ENCODE data around the gene HSPB3.

HSPB3 gene

DNA sequence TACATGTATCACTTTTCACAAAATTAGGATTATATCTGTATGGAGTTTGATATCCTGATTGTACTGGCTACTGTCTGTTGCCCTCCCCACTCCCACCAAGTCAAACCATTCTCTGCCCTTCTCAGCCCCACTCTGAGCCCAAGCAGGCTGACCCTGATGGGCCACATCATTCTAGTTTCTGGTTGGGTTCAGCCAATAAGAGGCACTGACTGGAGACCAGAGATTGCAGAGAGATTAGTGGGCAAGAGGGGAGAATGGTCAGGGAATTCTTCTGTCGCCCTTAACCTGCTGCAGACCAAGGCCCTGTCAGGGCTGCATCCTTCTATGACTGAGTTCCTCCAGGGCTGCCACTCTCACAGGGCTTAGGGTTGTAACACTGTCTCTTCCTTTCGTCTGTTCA, 2.7 kb downstream of the HSPB3 start:
- H3K4me3 ChIP-seq (ENCODE audit: low read depth, low read length): no peak overlapping the region
- no peak for DNase-seq (ENCODE audit: low read depth, low spot score)
- TF ChIP-seq, protein P1, sequence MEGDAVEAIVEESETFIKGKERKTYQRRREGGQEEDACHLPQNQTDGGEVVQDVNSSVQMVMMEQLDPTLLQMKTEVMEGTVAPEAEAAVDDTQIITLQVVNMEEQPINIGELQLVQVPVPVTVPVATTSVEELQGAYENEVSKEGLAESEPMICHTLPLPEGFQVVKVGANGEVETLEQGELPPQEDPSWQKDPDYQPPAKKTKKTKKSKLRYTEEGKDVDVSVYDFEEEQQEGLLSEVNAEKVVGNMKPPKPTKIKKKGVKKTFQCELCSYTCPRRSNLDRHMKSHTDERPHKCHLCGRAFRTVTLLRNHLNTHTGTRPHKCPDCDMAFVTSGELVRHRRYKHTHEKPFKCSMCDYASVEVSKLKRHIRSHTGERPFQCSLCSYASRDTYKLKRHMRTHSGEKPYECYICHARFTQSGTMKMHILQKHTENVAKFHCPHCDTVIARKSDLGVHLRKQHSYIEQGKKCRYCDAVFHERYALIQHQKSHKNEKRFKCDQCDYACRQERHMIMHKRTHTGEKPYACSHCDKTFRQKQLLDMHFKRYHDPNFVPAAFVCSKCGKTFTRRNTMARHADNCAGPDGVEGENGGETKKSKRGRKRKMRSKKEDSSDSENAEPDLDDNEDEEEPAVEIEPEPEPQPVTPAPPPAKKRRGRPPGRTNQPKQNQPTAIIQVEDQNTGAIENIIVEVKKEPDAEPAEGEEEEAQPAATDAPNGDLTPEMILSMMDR (IDR thresholded peaks at IDR 0.05; ENCODE audit: insufficient read depth, low read length, missing control alignments): no peak
- CTCF ChIA-PET: interaction anchor here (0.8 to 6.1 kb wide), 6 partner anchors 11 to 214 kb away, joined by 3 to 61 read pairs (median 6); no protein-coding TSS in a partner anchor
- POLR2A ChIA-PET: interaction anchor here (1.4 to 1.5 kb wide), 2 partner anchors 147 to 148 kb away, joined by 6 read pairs; partner anchors contain the start of gene ARL15

DNA sequence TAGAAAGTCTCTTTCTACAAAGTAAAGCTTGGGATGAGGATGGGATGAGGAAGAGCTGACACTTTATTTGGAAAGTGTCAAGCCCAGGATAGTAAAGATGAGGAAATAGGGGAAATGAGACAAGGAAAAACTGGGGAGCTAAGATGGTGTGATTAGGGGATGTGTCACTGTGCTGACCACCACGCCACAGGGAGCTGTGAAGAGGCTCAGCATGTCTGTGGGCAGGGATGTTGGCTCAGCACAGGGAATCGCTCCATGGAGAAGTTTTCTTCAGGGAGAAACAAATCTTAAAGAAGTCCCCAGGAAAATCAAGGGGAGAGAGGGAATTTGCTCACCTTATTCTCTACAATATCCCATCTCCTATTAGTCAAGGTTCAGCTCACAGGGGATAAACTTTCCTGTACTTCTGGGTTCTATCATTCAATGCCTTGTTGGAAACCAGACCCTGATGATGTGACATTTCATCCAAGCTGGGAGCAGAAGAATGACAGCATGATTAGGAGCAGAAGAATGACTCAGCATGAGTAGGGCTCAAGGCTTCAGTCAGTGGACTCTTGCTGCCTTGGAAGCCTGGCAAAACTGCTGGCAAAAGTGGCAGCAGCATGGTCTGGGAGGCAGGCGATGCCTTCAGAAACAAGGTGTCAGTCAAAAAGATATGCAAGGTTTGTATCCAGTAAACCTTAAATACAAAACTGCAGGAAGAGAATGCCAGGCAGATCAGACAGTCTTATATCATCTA, 4.9 kb downstream of the HSPB3 start:
- POLR2A ChIA-PET: no interaction called here
- CTCF ChIA-PET: interaction anchor here (0.8 to 1.9 kb wide), 5 partner anchors 11 to 216 kb away, joined by 3 to 8 read pairs (median 4); no protein-coding TSS in a partner anchor
- no peak overlapping the region for H3K4me3 ChIP-seq (ENCODE audit: low read depth, low read length)
- DNase-seq (ENCODE audit: low read depth, low spot score): no peak
- TF ChIP-seq, protein P1 (IDR thresholded peaks at IDR 0.05; ENCODE audit: insufficient read depth, low read length, missing control alignments): no peak

DNA sequence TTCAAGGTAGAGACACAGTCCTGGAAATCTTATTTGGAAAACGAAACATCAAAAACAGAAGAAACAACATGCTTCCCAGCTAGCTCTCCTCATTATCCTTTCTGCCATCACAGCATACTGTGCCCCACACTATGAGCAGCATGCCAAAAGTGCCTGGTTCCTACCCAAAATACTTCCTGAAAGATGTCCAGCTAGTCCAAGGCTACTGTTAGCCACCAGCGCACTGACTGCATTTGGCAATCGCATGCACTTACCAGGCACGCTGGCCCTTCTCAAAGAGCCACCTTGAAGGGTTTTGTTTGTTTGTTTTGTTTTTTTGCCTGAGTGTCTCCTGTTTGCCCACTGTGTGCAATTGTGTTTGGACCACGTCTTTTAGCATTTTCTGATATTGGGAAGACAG, 6.8 kb downstream of the HSPB3 start:
- no peak for DNase-seq (ENCODE audit: low read depth, low spot score)
- H3K4me3 ChIP-seq (ENCODE audit: low read depth, low read length): no peak overlapping the region
- CTCF ChIA-PET: interaction anchor here (1.9 kb wide), 1 partner anchor 27 kb away, joined by 9 read pairs; no protein-coding TSS in a partner anchor
- POLR2A ChIA-PET: no interaction called here
- TF ChIP-seq, protein P1 (IDR thresholded peaks at IDR 0.05; ENCODE audit: insufficient read depth, low read length, missing control alignments): no peak

DNA sequence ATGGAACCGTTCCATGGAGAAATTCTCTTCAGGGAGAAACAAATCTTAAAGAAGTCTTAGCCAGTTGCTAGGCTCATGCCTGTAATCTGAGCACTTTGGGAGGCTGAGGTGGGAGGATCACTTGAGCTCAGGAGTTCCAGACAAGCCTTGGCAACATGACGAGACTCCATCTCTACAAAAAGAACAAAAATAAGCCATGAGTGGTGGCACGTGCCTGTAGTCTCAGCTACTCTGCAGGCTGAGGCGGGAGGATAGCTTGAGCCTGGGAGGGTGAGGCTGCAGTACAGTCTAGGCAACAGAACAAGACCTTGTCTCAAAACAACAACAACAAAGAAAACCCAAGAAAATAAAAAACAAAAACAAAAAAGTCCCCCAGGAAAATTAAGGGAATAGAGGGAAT, 8.2 kb downstream of the HSPB3 start:
- DNase-seq (ENCODE audit: low read depth, low spot score): no peak
- CTCF ChIA-PET: interaction anchor here (0.9 to 1.9 kb wide), 4 partner anchors 14 to 220 kb away, joined by 3 to 9 read pairs (median 4); no protein-coding TSS in a partner anchor
- POLR2A ChIA-PET: no interaction called here
- no peak overlapping the region for H3K4me3 ChIP-seq (ENCODE audit: low read depth, low read length)
- TF ChIP-seq, protein P1 (IDR thresholded peaks at IDR 0.05; ENCODE audit: insufficient read depth, low read length, missing control alignments): no peak

DNA sequence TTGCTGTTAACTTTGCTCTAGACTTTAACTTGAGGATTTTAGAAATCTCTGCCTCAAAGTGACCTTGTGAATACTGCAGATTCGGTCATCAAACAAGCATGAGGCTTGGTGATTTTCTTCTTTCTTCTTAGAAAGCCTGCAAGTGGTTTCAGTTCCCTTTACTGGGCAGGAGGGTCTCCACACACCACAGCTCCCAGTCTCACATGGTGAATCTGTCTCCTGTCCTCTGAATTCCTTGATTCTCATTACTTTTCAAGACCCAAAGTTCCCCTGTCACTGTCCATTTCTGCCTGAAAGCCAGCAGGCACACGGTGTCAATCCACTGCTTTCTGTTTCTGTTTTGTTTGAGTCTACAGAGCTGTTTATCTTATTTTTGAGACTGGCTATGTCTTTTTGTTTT, 14.1 kb downstream of the HSPB3 start:
- DNase-seq (ENCODE audit: low read depth, low spot score): no peak
- ChIA-PET POLR2A (interaction anchor here (0.8 kb wide), 1 partner anchor 12 kb away, joined by 3 read pairs; no protein-coding TSS in a partner anchor), CTCF (interaction anchor here (0.9 to 6.4 kb wide), 6 partner anchors 12 to 50 kb away, joined by 3 to 55 read pairs (median 4); no protein-coding TSS in a partner anchor)
- H3K4me3 ChIP-seq (ENCODE audit: low read depth, low read length): peak overlapping the region; percentile 38
- TF ChIP-seq, protein P1 (IDR thresholded peaks at IDR 0.05; ENCODE audit: insufficient read depth, low read length, missing control alignments): no peak

DNA sequence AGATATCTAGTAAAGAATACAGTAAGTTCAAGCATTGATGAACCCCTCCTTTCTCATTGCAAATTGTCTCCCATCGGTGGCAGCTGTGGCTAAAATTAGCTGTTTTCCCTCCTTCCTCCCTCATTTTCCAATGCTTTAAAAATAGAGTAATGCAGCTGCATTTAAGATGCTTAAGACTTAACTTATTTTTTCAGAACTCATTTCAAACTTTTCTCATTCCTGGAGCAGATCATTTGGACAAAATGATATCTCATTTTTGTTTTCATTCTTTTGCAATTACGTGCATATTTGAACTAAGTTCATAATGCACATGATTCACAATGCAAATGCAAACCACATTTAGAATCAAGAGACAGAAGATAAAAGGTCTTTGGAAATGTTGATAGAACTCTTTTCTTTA, 14.6 kb downstream of the HSPB3 start:
- CTCF ChIA-PET: interaction anchor here (0.8 to 6.4 kb wide), 6 partner anchors 11 to 51 kb away, joined by 3 to 55 read pairs (median 3); no protein-coding TSS in a partner anchor
- peak; percentile 44 for DNase-seq (ENCODE audit: low read depth, low spot score)
- POLR2A ChIA-PET: interaction anchor here (0.8 to 1.1 kb wide), 2 partner anchors 13 to 159 kb away, joined by 3 to 5 read pairs; no protein-coding TSS in a partner anchor
- TF ChIP-seq, protein P1 (IDR thresholded peaks at IDR 0.05; ENCODE audit: insufficient read depth, low read length, missing control alignments): no peak
- H3K4me3 ChIP-seq (ENCODE audit: low read depth, low read length): peak overlapping the region; percentile 24
